Stimulated activated CD8-positive, alpha-beta memory T cell treated with anti-CD3 and anti-CD28 coated beads, Interleukin-12 subunit alpha, Interleukin-12 subunit beta, amount 100 ng/mL, for 4 hours (primary cell): ENCODE measurements around the gene NRSN1.
"Not testable (repeated sequence)": the region's sequence is repeated elsewhere in the genome, so short reads cannot be mapped to it uniquely, and the experiment has no call there.

Source experiments
- DNase-seq: peaks from one replicate; pipeline ENCODE4 v3.0.0-alpha.2; 2020; ENCODE audit warnings: low read depth

Gene NRSN1

GRCh38 chr6:24142733-24143132 lies 16.7 kb downstream of the NRSN1 start:
- not testable (repeated sequence) for DNase-seq

- no peak for DNase-seq
These were observed 19.7 kb downstream of the NRSN1 start for GRCh38 chr6:24145690-24146131.

- DNase-seq = no peak
These were observed 20.9 kb downstream of the NRSN1 start for GRCh38 chr6:24146871-24147270.

GRCh38 chr6:24147511-24148153 lies 21.6 kb downstream of the NRSN1 start:
- DNase-seq = no peak

GRCh38 chr6:24148154-24148570 lies 22.1 kb downstream of the NRSN1 start:
- DNase-seq = no peak

- no peak for DNase-seq
These were observed 22.7 kb downstream of the NRSN1 start for GRCh38 chr6:24148684-24149083.

GRCh38 chr6:24149296-24149695 lies 23.3 kb downstream of the NRSN1 start:
- DNase-seq = no peak

GRCh38 chr6:24149836-24150235 lies 23.8 kb downstream of the NRSN1 start:
- no peak for DNase-seq

- DNase-seq = no peak
These were observed 26.0 kb downstream of the NRSN1 start for GRCh38 chr6:24152014-24152413.

GRCh38 chr6:24154121-24154520 lies 28.1 kb downstream of the NRSN1 start:
- no peak for DNase-seq

- DNase-seq = no peak
These were observed 31.9 kb downstream of the NRSN1 start for GRCh38 chr6:24157886-24158285.

- no peak for DNase-seq
These were observed 57.6 kb downstream of the NRSN1 start for GRCh38 chr6:24183584-24183983.

GRCh38 chr6:24186349-24186748 lies 60.3 kb downstream of the NRSN1 start:
- no peak for DNase-seq

GRCh38 chr6:24187965-24188577 lies 62.1 kb downstream of the NRSN1 start:
- DNase-seq = no peak

- no peak for DNase-seq
These were observed 62.6 kb downstream of the NRSN1 start for GRCh38 chr6:24188578-24189080.

- no peak for DNase-seq
These were observed 65.3 kb downstream of the NRSN1 start for GRCh38 chr6:24191346-24191745.

- no peak for DNase-seq
These were observed 67.3 kb downstream of the NRSN1 start for GRCh38 chr6:24193364-24193763.

- no peak for DNase-seq
These were observed 69.1 kb downstream of the NRSN1 start for GRCh38 chr6:24194978-24195700.

GRCh38 chr6:24195836-24196597 lies 70.0 kb downstream of the NRSN1 start:
- DNase-seq = no peak
